GM19395 (cell line): ENCODE data around the gene COPS6.

Experiments
- ATAC-seq: cut with Tn5 transposase; IDR thresholded peaks from one replicate; pipeline ENCODE4 v1.9.1; 2021; ENCODE audit warnings: mild to moderate bottlenecking, moderate library complexity; ENCODE audit not compliant: unreplicated experiment

Gene COPS6

DNA sequence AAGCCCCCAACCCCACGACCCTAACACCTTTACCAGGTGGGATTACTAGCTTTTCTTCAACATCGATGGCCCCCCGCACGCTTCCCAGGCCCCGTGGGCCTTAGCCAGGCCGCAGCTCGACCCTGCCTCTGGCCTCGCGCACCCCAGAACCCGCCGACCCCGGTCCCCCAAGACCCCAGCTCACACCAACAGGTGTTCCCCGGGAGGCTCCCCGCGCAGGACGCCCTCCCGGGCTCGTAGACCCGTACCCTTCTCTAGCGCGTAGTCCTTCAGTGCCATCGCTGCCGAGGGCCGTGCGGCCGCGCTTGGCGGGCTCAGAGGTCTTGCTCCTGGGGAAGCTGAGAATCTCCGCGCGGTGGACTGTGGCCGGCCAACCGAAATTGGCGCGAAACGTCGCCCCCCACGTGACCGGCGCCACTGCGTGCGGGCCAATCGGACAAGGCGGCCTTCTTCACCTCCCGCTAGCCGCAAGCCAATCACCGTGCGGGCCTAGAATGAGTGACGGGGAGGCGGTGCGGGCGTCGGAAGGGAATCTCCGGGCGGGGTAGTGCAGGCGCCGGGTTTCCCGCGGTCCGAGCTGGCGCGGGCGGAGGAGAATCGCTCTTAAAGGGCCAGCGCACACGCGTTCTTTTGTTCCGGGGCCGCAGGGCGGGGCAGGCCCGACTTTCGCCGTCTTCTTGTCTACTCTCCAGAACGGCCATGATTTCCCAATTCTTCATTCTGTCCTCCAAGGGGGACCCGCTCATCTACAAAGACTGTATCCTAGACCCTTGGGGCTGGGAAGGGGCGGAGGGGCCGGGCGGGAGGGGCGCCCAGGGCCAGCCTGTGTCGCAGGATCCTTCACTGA is 12.5 kb downstream of the COPS6 start, which contains the start of the genes AP4M1 and MCM7:
Gene AP4M1 (plus strand): TSS at position 628 of the 847 bp plus-strand sequence. CDS start 72 bp downstream, at position 700.
Gene MCM7 (minus strand): TSS at position 382 of the 847 bp plus-strand sequence. CDS start 103 bp downstream, at position 279.
- peak; percentile 88 for ATAC-seq

DNA sequence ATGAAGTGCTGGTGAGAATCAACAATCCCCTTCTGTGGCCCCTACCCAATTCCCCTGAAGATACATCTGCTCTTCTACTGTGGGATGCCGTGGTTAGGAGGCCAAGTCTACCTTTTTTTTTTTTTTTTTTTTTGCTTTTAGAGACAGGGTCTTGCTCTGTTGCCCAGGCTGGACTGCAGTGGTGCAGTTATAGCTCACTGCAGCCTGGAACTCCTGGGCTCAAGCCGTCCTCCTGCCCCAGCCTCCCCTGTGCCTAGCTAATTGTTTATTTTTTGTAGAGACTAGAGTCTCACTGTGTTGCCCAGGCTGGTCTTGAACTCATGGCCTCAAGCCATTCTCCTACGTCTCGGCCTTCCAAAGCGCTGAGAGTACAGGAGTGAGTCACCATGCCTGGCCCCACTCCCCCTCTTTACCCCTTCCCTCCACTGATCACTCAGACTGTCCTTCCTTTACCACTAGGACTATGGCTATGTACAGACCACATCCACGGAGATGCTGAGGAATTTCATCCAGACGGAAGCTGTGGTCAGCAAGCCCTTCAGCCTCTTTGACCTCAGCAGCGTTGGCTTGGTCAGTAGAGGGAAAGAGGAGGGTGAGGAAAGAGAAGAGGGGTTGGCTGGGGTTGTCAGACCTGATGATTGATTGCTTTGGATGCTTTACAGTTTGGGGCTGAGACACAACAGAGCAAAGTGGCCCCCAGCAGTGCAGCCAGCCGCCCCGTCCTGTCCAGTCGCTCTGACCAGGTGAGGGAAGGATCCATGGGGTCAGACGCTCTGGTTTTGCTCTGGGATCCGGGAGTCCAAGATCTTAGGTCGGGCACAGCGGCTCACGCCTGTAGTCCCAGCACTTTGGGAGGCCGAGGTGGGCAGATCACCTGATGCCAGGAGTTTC is 14.4 kb downstream of the COPS6 start:
- no peak for ATAC-seq

DNA sequence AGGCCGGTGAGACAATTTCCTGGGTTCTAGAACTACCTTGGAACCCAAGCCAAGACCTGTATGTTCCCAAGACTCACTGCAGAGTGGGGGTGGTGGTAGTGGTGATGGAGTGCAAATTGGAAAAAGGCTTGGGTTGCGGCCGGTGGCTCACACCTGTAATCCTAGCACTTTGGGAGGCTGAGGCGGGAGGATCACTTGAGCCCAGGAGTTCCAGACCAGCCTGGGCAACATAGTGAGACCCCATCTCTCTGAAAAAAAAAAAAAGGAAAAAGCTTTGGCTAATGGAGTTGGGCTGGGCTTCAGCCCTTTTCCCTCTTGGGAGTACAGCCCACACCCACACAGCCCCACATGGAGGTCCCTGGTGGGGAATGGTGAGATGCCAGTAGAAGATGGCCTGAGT is 16.8 kb downstream of the COPS6 start:
- ATAC-seq, result no peak

DNA sequence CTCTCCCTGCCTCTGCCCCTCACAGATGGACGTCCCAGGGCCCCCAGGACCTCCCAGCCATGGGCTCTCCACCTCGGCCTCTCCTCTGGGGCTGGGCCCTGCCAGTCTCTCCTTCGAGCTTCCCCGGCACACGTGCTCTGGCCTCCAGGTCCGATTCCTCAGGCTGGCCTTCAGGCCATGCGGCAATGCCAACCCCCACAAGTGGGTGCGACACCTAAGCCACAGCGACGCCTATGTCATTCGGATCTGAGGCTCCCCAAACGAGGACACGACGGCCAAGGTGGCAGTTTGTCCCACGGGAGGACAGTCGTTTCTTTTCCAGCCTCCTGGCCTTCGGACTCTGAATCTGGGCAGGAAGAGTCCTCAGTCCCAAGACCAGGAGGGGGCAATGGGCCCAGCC is 17.9 kb downstream of the COPS6 start:
- ATAC-seq, result no peak

DNA sequence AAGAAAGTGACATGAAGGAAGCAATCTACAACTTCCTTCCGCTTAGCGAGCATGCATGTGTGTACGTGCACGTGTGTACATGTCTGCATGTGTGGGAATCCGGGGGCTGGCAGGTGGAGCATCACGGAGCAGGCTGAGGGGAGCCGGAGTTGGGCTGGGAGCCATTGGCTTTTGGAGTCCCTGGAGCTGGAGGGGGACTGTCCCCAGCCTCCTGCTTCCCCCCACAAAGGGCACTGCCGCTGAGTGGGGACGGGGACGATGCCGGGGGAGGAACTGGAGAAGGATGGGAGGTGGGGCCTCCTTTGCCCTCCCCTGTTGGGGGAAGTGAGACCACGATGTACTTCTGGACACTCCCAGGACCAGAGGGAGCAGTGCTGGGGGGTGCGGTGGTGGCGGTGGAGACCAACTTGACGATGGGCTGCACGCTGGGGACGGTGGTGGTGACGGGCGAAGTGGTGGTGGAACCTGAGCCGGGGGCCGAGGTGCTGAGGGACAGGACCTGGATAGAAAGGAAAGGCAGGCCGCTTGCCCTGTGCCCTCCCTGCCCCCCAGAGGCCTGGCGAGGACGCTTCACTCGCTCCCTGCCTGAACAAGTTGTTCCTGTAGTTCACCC is 18.5 kb downstream of the COPS6 start:
- ATAC-seq, result no peak

DNA sequence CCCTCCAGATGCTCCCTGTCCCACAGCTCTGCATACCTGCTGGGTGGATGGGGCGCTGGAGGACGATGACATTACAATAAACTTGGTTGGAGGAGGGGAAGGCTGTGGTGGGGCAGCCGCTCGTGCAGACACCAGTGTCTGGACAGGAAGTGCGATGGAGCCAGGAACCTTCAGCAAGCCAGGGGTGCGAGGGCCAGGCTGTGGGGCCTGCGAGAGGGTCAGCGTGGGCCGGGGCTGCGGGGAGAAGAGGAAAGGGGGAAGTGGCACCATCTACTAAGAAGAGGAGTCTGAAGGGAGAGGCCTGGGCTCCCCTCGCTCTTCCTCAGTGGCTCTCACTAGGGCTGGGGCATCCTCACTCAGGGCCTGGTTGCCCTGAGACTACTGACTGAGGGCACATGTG is 19.1 kb downstream of the COPS6 start:
- ATAC-seq, result no peak

DNA sequence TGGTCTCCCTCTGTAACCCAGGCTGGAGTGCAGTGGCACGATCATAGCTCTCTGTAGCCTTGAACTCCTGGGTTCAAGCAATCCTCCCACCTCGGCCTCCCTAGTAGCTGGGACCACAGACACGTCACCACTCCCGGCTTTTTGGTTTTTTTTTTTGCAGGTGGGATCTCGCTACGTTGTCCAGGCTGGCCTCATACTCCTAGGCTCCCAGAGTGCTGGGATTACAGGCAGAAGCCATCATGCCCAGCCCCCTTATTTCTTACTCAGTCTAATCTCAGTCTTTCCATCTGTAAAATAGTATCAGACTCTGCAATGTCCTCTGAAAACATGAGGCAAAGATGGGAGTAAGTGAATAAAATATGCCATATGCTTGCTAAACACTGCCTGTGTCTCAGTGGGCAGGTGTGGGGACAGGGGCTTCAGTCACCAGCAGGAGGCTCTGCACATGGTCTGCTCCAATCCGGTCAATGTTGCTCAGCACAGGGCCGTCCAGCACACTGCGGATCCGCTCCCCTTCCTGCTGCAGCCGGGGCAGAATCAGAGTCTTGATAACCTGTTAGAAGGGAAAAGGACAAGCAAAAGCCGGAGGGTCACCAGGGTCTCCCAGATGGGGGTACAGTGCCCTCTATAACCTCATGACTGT is 20.9 kb downstream of the COPS6 start:
- ATAC-seq, result no peak

DNA sequence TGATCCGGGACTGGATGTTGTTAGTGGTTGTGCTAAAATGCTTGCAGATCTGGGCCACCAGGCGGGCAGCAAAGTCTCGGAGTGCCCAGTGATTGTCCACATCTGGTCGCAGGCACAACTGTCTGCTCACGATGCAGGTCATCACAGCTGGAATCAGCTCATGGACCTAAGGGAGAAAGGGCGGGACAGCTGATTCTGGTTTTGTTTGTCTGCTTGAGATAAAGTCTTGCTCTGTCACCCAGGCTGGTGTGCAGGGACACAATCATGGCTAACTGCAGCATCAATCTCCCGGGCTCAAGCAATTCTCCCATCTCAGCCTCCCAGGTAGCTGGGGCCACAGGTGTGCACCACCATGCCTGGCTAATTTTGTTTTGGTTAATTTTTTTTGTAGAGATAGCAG is 22.4 kb downstream of the COPS6 start:
- ATAC-seq, result no peak

DNA sequence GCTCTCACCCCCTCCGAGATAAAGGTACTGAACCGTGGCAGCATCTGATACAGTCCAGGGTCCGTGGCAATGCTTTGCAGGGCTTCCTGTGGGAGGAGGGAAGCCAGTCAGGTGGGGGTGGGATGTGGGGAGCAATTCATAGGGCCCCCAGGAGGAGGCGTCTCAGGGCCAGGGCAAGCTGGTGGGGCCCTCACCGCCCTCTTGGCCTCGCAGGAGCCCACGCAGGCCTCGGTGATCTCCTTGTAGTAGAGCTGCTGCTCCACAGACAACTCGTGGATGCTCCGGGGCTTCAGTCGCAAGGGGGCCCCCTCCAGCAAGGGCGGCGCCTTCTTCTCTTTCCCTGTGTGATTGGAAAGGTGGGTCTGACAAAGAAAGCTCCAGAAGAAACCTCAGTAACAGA is 23.1 kb downstream of the COPS6 start:
- no peak for ATAC-seq

DNA sequence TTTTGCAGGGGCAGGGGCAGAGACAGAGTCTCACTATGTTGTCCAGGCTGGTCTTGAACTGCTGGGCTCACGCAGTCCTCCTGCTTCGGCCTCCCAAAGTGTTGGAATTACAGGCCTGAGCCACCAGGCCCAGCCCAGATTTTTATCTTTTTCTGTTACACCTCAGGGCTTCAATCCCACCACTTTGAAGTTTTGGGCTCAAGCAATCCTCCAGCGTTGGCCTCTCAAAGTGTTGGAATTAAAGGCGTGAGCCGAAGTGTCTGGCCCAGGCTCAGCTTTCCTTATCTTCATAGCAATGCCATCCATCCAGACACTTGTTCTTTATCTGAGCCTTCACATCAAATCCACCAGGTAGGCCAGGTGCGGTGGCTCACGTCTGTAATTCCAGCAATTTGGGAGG is 26.3 kb downstream of the COPS6 start:
- ATAC-seq, result no peak

DNA sequence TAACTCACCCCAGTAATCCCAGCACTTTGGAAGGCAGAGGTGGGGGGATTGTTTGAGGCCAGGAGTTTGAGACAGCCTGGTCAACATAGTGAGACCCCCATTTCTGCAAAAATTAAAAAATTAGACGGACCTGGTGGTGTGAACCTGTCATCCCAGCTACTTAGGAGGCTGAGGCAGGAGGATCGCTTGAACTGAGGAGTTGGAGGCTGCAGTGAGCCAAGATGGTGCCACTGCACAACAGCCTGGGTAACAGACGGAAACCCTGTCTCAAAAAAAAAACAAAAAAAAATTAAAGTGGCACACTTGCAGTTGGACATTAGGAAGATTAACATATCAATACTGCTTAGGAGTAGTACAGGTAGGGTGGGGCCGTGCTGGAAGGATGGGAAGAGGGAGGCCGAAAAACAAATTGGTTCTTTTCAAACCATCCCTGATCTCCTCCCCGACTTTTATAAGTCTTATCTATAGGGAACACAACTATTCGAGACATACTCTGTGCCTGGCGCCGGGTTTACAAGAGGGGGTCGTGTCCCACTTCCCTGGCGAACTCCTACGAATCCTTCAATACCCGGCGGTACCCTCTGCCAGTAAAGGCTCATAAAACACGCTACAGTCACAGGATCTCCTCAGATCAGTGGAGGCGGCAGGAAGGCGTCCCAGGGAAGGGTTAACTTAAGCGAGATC is 29.8 kb downstream of the COPS6 start:
- no peak for ATAC-seq

DNA sequence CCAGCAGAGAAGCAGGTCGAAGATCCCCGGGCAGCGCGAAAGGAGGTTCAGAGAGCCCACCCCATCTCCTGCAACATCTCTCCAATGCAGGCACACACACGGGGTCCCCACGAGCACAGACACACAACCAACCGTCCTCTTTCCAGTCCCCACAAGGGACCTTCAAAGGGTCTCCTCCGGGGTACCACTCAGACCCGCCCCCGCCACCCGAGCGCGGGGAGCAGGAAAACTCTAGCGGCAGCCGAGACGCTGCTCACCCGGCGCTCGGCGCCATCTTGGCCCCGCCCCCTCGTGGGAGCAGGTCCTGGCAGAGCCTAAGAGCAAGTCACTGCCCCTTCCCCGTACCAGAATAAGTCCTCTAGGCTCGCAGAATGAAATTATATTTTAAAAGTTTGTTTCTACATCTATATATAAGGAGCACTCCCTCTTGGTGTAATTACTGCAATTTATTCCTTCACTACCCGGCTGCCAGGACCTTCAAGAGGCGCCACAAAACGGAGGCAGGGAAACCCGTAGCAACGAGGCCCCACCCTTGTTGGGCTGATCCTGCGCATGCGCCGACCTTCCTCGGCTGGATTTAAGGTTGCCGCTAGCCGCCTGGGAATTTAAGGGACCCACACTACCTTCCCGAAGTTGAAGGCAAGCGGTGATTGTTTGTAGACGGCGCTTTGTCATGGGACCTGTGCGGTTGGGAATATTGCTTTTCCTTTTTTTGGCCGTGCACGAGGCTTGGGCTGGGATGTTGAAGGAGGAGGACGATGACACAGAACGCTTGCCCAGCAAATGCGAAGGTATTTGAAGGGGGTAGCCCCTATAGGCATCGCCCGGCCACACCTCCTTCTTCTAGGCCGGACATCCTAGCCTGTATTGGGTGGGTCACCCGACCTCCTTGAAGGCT is 30.6 kb downstream of the COPS6 start, which contains the start of the genes CNPY4 and TAF6:
Gene CNPY4 (plus strand): TSS at position 563 of the 898 bp plus-strand sequence. CDS start 111 bp downstream, at position 674.
Gene TAF6 (minus strand): TSS at position 287 of the 898 bp plus-strand sequence. CDS start 5,149 bp downstream, outside the sequence.
- ATAC-seq, result peak; percentile 76

DNA sequence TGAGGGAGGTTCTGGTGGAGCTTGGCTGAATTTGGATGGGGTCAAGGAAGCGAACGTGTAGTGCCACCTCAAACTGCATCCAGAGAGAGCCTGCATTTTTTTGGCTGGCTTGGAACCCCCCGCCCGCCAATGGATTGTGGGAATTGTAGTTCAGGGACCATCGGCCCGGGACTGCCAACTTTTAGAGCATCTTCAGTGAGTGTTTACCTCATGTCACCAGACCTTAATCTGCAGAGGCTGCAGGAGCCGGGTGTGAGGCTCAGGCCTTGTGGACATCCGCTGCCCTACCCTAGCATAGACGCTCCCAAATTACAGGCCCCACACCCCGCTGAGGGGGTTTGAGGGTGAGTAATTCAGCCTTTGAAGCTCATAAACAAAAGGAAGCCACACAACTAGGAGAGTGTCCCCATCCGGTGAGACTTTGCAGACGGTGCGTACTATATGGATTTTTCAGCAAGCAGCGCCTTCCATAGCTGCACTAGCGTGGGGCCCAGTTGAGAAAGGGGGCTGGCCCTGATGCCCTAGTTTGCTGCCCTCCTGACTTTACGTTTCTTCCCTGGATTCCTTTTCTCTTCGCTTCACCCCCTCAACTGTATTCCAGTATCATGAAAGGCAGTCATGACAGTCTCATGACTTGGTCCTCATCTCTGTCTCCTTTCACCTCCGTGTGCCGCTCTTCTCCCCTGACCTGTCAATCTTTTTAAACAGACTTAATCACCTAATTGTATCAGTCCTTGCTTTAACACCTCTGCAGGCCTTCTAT is 31.4 kb downstream of the COPS6 start:
- ATAC-seq, result peak; percentile 53

DNA sequence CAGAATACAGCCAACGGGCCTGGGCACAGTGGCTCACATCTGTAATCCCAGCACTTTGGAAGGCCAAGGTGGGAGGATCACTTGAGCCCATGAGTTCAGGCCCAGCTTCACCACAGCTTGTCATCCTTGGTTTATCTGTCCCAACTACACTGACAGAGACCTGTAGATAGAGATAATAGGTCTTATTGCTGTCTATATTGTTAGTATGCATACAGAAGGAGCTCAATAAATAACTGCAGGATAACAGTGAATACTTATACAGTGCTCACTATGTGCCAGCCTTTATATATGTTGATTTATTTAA is 31.9 kb downstream of the COPS6 start:
- no peak for ATAC-seq

DNA sequence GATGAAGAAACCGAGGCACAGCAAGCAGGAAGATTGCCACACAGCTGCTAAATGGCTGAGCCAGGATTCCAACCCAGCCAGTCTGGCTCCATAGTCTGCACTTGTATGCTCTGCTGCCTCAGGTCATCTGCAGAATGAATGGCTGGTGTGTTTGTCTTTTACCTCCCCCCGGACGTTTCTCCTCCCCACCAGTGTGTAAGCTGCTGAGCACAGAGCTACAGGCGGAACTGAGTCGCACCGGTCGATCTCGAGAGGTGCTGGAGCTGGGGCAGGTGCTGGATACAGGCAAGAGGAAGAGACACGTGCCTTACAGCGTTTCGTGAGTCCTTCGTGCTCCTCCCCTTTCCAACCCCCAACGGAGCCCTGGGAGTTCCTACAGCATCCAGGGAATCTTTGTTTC is 33.3 kb downstream of the COPS6 start:
- ATAC-seq, result no peak

DNA sequence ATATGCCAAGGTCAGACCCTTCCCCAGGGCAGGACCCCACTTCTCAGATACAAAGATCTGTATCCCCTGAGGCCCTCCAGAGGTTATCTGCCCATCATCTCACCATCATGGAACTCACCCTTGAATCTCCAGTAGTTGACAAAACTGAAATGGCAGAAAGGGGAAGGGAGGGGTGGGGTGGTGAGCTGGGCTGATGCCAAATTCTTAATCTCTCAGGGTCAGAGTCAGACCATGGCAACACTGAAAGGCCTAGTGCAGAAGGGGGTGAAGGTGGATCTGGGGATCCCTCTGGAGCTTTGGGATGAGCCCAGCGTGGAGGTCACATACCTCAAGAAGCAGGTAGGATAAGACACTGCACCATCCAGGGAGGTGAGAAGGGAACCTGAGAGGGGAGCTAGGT is 33.8 kb downstream of the COPS6 start:
- ATAC-seq, result no peak

DNA sequence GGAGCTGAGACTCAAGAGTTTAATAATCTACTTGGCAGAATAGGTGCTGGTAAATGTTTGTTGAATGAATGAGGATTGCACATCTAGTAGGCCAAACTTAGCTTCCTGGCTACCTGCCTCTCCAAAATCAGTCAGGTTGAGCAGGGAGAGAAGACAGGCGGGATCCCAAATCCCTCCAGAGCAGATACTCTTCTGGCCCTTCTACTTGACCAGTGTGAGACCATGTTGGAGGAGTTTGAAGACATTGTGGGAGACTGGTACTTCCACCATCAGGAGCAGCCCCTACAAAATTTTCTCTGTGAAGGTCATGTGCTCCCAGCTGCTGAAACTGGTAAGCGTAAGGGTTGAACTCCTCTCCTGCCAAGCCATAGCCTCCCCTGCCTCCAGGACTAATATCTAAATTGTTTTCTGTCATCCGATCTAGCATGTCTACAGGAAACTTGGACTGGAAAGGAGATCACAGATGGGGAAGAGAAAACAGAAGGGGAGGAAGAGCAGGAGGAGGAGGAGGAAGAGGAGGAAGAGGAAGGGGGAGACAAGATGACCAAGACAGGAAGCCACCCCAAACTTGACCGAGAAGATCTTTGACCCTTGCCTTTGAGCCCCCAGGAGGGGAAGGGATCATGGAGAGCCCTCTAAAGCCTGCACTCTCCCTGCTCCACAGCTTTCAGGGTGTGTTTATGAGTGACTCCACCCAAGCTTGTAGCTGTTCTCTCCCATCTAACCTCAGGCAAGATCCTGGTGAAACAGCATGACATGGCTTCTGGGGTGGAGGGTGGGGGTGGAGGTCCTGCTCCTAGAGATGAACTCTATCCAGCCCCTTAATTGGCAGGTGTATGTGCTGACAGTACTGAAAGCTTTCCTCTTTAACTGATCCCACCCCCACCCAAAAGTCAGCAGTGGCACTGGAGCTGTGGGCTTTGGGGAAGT is 35.8 kb downstream of the COPS6 start:
- no peak for ATAC-seq
